Astrocyte of the cerebellum (primary cell): ENCODE results near the gene TUFM.
"Not testable (repeated sequence)": the region's sequence is repeated elsewhere in the genome, so short reads cannot be mapped to it uniquely, and the experiment has no call there.

ENCODE experiments used
- DNase-seq: peaks from one replicate; pipeline ENCODE4 v3.0.0-alpha.2; 2011; ENCODE audit warnings: low read depth
- H3K4me3 ChIP-seq: 2 replicates; pipeline ENCODE4 v1.5.1; 2011; ENCODE audit warnings: mild to moderate bottlenecking, low read depth, low read length, moderate library complexity
- CTCF ChIP-seq: IDR thresholded peaks from 2 replicates; pipeline ENCODE4 v1.5.1; 2012; ENCODE audit warnings: low read length, low read depth, moderate library complexity, mild to moderate bottlenecking; ENCODE audit errors: missing control alignments
- in situ Hi-C: cut with HindIII; loops from 2 replicates; pipeline ENCODE4 v1.10.0; 2017; ENCODE audit warnings: low sequenced_read_pairs

TUFM gene

GRCh38 chr16:28884045-28884444, 37.9 kb upstream of the TUFM start:
- TF ChIP-seq CTCF: no peak
- in situ Hi-C loops: no loop called here
- no peak for DNase-seq
- no peak overlapping the region for H3K4me3 ChIP-seq

- in situ Hi-C loops: no loop called here
- TF ChIP-seq CTCF: no peak
- DNase-seq: no peak
- H3K4me3 ChIP-seq: no peak overlapping the region
These were observed 37.3 kb upstream of the TUFM start for GRCh38 chr16:28883221-28883996.

- in situ Hi-C loops: no loop called here
- no peak for TF ChIP-seq CTCF
- no peak for DNase-seq
- no peak overlapping the region for H3K4me3 ChIP-seq
These were observed 36.5 kb upstream of the TUFM start for GRCh38 chr16:28882551-28883160.

- H3K4me3 ChIP-seq, DNase-seq, in situ Hi-C loops: not testable (repeated sequence)
These were observed 35.4 kb upstream of the TUFM start for GRCh38 chr16:28881565-28881964.

- TF ChIP-seq CTCF: no peak
- H3K4me3 ChIP-seq: no peak overlapping the region
- DNase-seq: no peak
- in situ Hi-C loops: no loop called here
These were observed 34.8 kb upstream of the TUFM start for GRCh38 chr16:28880955-28881354.

- DNase-seq: no peak
- in situ Hi-C loops: no loop called here
- no peak for TF ChIP-seq CTCF
- peak overlapping the region; percentile 74 for H3K4me3 ChIP-seq
These were observed 34.4 kb upstream of the TUFM start for GRCh38 chr16:28880589-28880915.

- peak; percentile 35 for DNase-seq
- in situ Hi-C loops: no loop called here
- TF ChIP-seq CTCF: no peak
- H3K4me3 ChIP-seq: peak overlapping the region; percentile 74
These were observed 33.9 kb upstream of the TUFM start for GRCh38 chr16:28879841-28880588.
